Measurements from ENCODE around the gene PTPRO. TPM values are rescaled to one million over a fixed set of nuclear protein-coding genes. Genes with fewer than 3 reads are reported as not detected.
"Not testable (repeated sequence)": the region's sequence is repeated elsewhere in the genome, so short reads cannot be mapped to it uniquely, and the experiment has no call there.

The PTPRO gene
- total RNA-seq, 1 donor from 2014 or later = 1.2 TPM

DNA sequence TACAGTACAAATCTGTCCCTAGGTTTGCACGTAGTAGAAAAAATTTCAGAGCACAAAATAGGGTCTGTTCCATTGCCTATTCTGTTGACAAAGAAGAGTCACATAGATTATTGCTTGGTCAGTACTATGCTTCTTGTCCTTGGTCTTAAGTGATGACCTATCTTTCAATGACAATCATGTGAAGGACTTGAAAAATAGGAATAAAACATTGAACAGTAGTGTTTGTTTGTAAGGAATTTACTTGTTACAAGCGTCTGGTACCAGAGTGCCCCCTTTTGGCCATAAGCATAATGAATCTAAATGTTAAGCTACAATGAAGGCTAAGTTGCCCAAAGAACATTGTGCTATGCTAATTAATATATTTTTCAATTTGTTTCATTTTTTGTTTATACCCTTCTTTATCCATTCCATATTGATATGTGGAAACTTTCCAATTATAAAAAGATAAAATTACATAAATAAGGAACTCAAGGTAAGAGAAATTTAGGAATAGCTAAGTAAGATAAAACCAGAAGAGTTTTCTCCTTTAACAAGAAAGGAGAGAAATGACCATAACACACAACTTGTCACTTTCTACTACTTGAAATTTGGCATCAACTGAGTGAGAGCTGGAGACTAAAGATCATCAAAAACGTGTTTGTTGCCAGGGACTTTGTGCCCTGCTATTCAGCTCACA is 262.2 kb downstream of the PTPRO start:
- DNase-seq (ENCODE audit: low spot score) = no peak
- intact Hi-C loops (cut with DNase I) = loop anchor here (5.0 kb wide), 2 partner anchors 52 to 307 kb away; no protein-coding TSS in a partner anchor

DNA sequence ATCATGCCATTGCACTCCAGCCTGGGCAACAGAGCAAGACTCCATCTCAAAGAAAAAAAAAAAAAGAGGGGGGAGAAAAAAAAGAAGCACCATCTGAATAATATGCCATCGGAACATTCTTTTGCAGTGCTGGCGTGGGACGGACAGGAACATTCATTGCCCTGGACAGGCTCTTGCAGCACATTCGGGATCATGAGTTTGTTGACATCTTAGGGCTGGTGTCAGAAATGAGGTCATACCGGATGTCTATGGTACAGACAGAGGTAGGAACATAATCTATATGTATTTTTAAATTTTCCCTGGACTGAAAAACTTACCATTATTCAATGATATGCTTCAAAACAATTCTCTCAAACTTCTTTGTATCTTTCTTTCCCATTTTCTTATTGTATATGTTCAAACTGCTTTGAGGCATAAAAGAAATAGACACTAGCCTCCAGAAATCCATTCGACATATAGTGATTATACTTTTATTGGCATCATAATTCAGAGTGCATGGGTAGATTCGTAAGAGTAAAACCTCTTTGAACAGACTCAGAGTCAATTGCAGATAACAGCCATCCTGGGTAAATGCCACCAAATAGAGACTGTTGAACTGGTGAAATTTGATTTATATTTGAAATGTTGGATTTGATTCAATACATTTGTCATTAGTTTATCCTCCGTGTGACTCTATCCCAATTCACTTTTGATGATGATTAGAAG is 267.2 kb downstream of the PTPRO start:
- intact Hi-C loops (cut with DNase I) = loop anchor here (1.0 to 5.0 kb wide), 3 partner anchors 38 to 309 kb away; no protein-coding TSS in a partner anchor
- DNase-seq (ENCODE audit: low spot score) = no peak

DNA sequence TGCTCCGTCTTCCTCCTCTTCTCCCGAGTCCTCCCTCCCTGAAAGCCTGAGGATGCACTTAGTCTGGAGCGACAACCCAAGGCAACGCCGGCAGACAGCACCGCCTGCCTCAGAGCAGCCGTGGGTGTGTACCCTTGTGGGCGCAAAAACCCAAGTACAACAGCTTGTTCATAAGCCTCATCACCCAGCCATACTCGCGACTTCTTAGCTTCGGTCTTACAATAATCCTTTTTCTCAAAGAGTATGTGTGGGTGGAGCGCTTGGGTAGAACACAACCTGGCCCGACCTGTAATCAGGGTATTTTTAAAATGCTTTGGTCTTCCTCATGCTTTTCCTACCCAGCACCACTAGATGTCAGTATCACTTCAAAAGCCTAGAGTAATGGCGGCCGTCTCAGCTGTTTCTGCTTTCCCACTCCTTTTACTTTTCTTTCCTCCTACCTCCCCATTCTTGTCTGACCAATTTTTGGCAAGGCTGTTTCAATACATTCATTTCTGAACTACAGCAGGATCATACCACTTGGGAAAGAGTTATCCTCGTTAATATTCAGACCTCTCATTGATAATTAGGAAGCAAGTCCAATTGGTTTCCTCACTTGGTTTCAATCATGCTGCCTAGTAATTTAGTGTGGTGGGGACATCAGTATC is 268.0 kb downstream of the PTPRO start:
- no peak for DNase-seq (ENCODE audit: low spot score)
- intact Hi-C loops (cut with DNase I) = loop anchor here (1.0 to 5.0 kb wide), 3 partner anchors 37 to 308 kb away; no protein-coding TSS in a partner anchor

DNA sequence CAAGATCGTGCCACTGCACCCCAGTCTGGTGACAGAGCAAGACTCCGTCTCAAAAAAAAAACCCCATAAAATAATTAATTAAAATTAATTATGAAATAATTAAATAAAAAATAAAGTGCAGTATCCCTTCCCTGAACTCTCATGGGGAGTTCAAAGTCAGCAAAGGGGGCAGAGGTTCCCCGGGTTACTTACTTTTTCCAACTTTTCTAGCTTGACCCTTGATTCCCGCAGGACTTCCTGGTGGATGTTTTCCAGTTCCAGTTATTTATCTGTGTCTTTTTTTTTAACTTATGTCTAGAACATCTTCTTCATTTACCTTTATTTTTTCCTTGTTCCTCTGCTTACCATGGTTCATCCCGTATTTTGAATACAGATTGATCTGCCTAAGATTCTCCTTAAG is 269.5 kb downstream of the PTPRO start:
- no peak for DNase-seq (ENCODE audit: low spot score)
- intact Hi-C loops (cut with DNase I) = loop anchor here (2.0 to 5.0 kb wide), 2 partner anchors 35 to 307 kb away; no protein-coding TSS in a partner anchor

DNA sequence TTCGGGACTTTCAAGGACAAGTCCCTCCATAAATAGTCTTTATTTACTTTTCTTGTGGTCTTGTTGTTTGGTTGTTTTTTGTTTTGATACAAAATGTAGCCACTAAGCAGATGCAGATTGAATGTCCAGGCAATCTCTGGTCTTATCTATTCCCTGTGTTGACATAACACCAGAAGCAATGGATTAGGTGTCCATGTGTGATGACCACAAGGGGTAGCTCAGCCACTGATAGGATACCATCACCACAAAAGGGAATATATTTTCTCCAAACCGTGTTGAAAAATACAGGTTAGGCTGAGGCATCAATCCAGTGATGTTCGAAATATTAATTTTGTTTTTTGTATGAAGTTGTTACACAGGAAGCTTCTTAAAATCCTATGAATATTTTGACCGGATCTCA is 270.6 kb downstream of the PTPRO start:
- intact Hi-C loops (cut with DNase I) = loop anchor here (5.0 kb wide), 1 partner anchor 34 kb away; no protein-coding TSS in a partner anchor
- no peak for DNase-seq (ENCODE audit: low spot score)

DNA sequence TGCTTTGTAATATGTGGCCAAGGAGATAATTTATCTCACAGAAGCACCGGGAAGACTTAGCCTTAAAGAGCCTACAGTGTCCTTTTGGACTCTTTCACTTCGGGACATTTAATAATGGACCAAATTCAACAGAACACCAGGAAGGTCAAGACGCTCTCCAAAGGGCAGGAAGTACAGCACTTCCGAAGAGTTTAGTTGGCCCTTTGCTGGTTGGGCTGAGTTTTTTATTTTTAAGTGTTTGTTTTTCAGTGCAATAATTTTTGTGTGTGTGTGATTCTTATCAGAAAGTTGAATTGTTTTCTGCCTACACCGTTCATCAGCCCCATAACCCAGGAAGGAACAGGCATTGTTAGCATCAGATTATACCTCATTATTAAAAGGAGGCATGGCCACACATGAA is 273.9 kb downstream of the PTPRO start:
- DNase-seq (ENCODE audit: low spot score) = no peak
- intact Hi-C loops (cut with DNase I) = loop anchor here (5.0 kb wide), 1 partner anchor 106 kb away; no protein-coding TSS in a partner anchor

DNA sequence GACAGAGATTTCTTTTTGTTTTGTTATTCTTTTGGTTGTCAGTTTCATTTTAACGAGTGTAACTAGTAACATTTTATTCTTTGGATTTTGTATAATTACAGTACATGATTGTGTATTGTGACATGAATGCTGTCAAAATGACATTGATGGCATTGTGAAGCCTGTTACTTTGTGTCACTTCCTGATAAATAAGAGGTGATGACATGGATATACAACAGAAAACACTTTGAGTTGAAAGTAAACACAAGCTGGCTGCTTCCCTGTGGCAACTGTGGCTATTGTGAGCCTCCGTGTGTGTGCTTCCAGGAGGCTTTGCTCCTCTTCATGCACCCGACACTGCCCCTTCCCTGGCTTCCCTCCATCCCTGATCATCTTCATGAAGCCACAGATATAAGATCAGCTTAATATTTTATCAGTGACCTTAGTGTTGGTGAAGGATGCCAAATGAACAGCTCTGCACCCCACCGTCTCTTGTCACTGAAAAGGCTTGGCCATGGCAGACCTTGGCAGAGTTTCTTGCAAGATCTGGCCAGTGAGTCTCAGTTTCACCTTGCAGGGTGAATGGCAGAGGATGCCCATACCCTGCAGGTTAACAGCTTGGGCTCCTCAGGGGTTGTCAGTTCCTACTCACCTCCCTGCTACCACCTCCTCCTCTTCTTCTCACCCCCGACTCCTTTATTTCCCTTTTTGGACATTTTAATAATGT is 275.0 kb downstream of the PTPRO start:
- DNase-seq (ENCODE audit: low spot score) = no peak
- intact Hi-C loops (cut with DNase I) = loop anchor here (5.0 kb wide), 1 partner anchor 105 kb away; no protein-coding TSS in a partner anchor

DNA sequence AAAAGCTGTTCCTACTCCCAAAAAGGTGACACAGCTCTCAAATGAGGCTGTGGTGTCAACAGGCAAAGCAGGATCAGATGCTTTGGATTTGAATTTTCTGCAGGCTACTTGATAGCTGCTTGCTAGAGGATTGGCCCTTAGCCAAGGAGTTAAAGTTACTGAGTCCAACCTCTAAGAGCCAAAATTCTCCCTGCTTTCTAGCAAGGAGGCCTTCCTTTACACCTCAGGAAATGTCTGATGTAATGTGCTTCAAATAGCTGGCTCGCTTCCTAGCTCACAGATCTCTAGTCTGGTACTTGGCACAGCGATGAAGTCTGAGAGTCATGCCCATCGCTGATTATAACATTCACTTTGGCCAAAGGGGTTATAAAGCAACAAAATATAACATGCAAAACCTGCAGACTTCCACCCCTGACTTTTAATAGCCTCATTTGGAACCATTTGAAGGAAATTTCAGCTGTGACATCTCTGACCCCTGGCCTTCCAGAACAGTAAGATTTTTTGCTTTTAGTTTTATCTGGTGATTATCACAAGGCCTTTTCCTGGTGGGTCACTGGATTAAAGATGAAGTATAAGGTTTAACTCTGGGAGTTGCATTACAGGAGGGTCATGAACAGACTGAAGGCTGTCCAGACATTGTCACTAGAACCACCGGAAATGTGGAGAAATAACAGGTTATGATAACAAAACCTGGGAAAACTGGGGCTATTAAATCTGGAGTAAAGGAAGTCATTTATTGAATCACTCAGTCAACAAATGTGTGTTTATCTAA is 277.1 kb downstream of the PTPRO start:
- intact Hi-C loops (cut with DNase I) = loop anchor here (2.0 to 5.0 kb wide), 2 partner anchors 103 to 189 kb away; partner anchors contain the start of gene EPS8
- DNase-seq (ENCODE audit: low spot score) = no peak

DNA sequence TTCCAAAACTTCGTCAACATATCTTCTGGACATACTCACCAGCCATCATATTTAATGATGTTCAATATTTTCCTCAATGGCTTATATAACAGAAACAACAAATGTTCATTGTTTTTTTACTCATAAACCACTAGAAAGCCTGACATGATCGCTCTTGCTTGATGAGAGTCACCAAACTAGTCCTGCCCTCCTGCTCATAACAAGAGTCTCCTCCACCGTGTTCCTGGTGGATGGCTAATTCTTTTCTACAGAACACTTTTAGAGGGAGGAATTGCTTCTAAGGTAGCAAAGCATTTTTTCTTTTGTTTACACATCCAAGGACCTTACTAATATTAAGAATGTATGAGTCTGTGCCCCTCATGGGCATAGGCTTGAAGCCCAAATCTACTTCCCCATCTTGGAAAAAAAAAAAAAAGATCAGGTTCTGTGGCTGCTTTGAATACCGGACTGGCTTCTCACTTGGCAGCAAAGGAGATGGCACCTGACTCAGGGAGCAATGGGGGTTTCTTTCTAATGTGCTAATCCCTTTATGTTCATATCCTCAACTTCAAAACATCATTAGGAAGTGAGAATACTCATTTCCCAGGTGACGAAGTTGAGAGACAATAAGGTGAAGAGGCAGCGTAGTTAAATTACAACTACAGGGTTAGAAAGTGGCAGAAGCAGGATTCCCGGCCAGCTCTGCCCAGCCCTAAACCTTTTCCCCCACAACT is 278.1 kb downstream of the PTPRO start:
- no peak for DNase-seq (ENCODE audit: low spot score)
- intact Hi-C loops (cut with DNase I) = no loop called here

DNA sequence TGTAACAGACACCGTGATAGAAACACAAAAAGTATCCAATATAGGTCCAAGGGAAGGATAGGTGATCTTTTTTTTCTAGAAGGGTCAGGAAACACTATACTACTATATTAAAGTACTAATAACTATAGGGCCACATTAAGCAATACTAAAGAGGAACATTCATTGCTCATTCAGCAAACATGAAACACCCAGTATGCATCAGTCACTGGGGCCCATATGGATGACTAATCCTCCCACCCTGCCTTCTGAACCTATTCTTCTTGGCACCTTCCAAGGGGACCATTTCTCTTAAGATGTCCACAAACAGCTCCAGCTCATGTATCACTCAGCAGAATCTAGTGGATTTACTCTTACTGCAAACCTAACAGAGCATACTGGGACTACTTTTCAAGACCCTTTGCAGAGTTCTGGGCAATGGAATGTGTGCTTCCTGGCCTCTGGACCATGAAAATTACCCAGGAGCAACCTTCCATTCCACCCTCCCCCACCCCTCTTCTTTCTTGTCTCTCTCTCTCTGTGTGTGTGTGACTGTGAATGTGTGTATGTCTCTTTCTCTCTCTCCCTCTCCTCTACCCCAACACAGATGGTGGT is 279.0 kb downstream of the PTPRO start:
- intact Hi-C loops (cut with DNase I) = no loop called here
- DNase-seq (ENCODE audit: low spot score) = no peak

DNA sequence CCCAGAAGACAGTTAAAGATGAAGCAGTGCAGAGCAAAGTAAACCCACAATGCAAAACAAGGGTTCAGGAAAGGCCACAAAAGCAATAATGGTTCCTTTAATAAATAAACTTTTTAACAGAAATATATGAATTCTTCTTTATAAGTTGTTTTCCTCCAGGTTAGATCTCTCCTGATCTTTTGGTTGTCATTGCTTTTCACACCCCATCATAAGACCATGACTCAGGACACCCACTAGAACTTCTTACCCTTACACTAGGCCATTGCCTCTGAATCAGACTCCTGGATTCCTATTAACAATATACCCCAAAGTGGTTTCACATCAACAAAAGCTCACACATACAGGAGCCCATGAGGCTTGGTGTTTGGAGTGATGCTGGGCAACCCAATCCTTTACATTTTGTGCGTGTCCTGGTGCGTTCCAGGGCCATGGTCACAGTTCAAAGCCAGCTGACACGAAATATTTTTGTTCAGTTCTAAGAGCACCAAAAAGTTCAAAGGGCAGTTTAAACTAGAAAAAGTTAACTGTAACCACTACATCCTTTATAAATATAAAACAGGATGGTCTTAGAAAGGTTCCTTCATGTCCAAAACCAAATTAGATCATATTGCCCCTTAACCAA is 279.9 kb downstream of the PTPRO start:
- DNase-seq (ENCODE audit: low spot score) = no peak
- intact Hi-C loops (cut with DNase I) = no loop called here

DNA sequence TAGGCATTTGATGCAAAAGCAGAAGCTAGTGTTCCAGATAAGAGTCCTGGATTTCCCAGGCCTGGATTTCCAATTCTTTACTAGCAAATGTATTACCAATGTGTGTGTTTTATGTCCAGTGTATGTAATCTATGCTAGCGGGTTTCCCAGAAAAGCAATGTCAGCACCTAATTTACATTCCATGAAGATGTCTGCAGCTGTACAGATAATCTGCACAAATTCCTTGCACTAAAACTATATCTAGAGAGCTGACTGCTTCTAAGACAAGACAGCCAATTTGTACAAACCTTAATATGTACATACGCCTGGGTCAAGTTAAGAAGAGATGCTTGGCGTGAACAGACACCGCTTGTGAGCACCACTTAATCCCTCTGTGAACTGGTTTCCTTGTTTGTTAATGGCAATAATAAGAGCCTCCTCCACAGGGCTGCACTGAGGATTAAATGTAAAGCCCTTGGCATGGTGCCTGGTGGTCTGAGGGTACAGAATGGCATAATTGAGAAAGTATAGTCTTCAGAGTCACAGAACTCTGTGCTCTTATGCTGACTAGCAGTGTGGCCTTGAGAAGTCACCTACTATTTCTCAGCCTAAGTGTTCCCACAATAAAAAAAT is 281.3 kb downstream of the PTPRO start:
- no peak for DNase-seq (ENCODE audit: low spot score)
- intact Hi-C loops (cut with DNase I) = no loop called here

DNA sequence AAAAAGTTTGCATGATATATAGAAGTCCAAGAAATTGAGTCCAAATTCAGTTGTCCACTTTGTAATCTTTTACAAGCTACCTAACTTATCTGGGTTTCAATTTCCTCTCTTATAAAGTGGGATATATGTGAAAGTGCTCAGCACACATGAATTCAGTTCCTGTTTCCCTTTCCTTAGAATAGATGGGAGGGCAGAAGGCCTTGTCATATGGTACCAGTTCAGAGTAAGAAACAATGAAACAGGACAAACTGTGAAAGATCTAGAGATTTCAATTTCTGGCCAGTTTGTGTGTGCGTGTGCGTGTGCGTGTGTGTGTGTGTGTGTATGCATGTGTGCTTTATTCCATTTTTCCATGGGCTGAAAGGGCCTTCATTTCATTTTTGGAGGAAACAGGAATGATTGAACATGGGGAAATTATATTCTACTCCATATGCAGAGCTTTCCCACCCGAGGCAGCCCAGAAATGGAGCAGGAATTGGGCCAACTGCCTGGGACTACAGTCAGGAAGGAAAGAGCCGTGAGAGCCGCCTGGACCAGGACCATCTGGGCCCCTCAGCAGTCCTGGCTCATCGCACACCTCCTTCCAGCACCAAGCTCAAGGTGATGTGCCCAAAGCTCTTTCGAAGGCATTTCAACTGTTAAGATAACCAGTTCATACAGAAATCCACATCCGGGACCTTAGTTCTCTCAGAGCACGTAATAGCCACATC is 283.7 kb downstream of the PTPRO start:
- intact Hi-C loops (cut with DNase I) = no loop called here
- DNase-seq (ENCODE audit: low spot score) = no peak

DNA sequence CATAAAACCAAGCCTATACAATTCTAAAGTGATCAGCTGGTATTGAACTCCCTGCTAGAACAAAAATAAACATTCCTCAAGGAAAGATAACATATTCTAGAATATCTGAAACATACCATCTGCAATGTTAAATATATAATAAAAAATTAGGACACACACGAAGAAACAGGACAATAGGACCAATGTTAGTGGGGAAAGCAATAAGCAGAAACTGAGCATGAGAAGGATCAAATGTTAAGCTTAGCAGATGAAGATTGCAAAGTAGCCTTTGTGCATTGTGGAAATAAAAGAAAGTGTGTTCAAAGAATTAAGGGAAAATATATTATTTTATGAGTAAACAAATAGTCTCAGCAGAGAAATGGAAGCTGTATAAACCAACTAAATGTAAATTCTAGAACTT is 286.1 kb downstream of the PTPRO start:
- intact Hi-C loops (cut with DNase I) = no loop called here
- DNase-seq (ENCODE audit: low spot score) = no peak

DNA sequence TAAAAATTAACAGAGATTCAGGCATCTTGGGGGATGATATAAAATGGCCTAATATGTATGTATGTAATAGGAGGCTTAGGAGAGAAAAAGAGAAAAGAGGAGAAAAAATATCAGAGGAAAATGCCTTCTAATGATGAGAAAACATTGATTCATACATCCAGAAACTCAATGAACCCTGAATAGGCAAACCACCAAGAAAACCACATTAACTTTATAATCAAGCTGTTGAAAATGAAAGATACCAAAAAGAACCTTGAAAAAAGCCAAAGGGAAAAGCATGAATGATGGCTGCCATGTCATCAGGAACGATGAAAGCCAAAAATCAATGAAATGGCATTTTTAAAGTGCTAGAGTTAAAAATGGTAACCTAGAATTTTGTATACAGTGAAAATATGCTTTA is 286.6 kb downstream of the PTPRO start:
- no peak for DNase-seq (ENCODE audit: low spot score)
- intact Hi-C loops (cut with DNase I) = no loop called here

DNA sequence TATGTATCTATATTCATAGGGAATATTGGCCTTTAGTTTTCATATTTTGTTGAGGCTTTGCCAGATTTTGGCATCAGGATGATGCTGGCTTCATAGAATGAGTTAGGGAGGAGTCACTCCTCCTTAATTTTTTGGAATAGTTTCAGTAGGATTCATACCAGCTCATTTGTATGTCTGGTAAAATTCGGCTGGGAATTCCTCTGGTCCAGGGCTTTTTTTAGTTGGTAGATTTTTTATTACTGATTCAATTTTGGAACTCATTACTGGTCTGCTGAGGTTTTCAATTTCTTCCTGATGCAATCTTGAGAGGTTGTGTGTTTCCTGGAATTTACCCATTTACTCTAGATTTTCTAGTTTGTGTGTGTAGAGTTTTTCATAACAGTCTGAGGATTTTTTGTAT is 291.7 kb downstream of the PTPRO start:
- DNase-seq (ENCODE audit: low spot score) = no peak
- intact Hi-C loops (cut with DNase I) = no loop called here

DNA sequence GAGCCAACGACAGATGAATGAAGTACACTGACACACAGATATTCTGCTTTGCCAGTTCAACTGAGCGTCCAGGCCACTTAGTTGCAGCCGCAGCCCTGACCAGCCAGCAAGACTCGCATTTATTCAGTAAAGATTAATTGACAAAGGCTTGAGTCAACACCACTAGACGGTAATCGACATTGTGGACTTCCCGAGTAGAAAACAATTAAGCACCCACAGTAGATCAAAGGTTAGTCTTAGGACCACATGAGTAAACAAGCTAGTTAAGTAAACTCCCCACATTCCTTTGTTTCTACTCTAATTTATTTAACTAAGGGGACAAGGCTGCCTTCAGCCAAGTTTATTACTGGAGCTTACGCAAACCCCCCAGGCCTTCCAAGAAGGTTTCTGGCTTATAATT is 294.2 kb downstream of the PTPRO start:
- intact Hi-C loops (cut with DNase I); DNase-seq (ENCODE audit: low spot score): not testable (repeated sequence)
